Fibroblast of pulmonary artery (primary cell): ENCODE measurements around the gene SLC22A8.

ENCODE experiments used
- DNase-seq: peaks from one replicate; pipeline ENCODE4 v3.0.0-alpha.2; 2010; ENCODE audit warnings: low read depth
- H3K4me3 ChIP-seq: replicated peaks from 2 replicates; pipeline ENCODE4 v1.5.1; 2011; ENCODE audit warnings: low read depth, mild to moderate bottlenecking, control low read depth, low read length, moderate library complexity
- TF ChIP-seq, protein P1 (sequence below): IDR thresholded peaks from 2 replicates; pipeline ENCODE4 v1.5.1; 2011; ENCODE audit warnings: mild to moderate bottlenecking, control low read depth, low read length, inconsistent platforms; ENCODE audit errors: missing control alignments

The SLC22A8 gene

DNA sequence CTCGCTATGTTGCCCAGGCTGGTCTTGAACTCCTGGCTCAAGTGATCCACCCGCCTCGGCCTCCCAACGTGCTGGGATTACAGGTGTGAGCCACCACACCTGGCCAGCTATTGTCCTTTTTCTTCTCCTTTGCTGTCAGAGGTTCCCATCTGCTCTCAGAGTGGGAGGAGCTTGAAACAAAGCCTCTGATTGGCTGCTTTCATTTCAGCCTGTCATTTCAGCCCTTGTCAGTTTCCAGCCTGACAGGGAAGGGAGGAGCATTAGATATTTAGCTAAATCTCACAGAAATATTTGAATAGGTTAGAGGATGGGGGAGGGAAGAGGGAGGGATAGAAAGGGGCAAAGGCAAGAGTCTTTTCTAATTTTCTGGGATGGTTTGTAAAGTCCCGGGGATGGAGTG lies 39.5 kb downstream of the SLC22A8 start:
- no peak overlapping the region for H3K4me3 ChIP-seq
- TF ChIP-seq, protein P1, sequence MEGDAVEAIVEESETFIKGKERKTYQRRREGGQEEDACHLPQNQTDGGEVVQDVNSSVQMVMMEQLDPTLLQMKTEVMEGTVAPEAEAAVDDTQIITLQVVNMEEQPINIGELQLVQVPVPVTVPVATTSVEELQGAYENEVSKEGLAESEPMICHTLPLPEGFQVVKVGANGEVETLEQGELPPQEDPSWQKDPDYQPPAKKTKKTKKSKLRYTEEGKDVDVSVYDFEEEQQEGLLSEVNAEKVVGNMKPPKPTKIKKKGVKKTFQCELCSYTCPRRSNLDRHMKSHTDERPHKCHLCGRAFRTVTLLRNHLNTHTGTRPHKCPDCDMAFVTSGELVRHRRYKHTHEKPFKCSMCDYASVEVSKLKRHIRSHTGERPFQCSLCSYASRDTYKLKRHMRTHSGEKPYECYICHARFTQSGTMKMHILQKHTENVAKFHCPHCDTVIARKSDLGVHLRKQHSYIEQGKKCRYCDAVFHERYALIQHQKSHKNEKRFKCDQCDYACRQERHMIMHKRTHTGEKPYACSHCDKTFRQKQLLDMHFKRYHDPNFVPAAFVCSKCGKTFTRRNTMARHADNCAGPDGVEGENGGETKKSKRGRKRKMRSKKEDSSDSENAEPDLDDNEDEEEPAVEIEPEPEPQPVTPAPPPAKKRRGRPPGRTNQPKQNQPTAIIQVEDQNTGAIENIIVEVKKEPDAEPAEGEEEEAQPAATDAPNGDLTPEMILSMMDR = no peak
- DNase-seq = no peak

DNA sequence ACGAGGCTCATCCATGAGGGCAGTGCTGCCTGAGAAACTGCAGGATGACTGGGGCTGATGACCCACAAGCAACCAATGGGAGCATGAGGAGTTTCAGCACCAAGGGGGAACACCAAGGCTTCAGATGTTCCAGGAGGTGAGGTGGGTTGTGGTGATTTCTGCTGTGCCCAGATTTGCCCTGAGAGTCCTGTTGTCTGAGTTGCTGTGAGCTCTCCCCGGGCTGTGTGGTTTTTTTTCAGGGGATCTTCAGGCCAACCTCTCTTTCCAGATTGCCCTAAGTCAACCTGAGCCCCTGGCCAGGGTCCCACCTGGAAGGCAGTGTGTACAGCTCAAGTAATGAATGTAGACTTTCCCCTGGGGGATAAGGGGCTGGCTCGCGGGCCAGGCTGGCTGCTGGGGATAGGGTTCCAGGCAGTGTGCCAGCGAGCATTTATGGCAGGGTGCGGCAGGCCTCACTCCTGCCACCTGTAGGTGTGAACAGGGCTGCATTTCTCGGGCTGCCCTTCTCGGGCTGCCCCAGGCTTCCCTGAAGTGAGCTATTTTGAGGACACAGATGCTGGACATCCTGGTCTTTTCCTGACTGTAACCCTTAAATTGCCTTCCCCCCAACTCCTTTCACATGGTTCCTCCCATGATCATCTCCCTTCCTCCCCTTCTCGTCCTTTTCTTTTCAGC lies 40.7 kb downstream of the SLC22A8 start:
- DNase-seq = peak; percentile 3
- TF ChIP-seq, protein P1 = peak; percentile 33
- H3K4me3 ChIP-seq = no peak overlapping the region

DNA sequence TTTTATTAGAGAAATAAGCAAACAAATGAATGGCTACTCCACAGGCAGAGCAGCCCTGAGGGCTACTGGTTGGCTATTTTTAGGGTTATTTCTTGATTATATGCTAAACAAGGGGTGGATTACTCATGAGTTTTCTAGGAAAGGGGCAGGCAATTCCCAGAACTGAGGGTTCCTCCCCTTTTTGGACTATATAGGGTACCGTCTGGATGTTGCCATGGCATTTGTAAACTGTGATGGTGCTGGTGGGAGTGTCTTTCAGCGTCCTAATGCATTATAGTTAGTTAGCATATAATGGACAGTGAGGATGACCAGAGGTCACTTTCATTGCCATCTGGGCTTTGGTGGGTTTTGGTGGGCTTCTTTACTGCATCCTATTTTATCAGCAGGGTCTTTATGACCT lies 50.1 kb downstream of the SLC22A8 start:
- no peak for DNase-seq
- no peak overlapping the region for H3K4me3 ChIP-seq
- TF ChIP-seq, protein P1 = no peak

DNA sequence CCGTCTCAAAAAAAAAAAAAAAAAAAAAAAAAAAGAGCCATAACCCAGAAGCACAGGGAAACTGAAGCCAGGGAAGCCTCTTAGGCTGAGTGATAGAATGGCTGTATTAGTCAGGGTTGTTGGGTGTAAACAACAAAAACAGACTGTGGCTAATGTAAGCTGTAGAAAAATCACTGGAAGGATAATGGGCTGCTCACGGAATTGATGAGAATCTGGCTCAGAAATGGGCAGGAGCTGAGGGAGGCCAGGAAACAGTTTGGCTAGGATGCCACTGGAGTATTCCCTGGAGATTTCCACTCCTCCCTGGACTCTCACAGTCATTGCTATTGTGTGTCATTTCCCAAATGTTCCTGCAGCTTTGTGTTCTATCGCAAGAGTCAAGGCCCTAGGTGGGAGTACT lies 53.2 kb downstream of the SLC22A8 start:
- no peak for DNase-seq
- TF ChIP-seq, protein P1 = no peak
- no peak overlapping the region for H3K4me3 ChIP-seq

GRCh38 chr11:62961017-62961570 lies 54.5 kb downstream of the SLC22A8 start:
- TF ChIP-seq, protein P1 = no peak
- no peak for DNase-seq
- no peak overlapping the region for H3K4me3 ChIP-seq

GRCh38 chr11:62959422-62959980 lies 56.1 kb downstream of the SLC22A8 start:
- no peak overlapping the region for H3K4me3 ChIP-seq
- no peak for DNase-seq
- TF ChIP-seq, protein P1 = no peak
